C4-2B (cell line): ENCODE results near the gene RAB12.

ENCODE experiments used
- CTCF ChIP-seq: fragments of 450-650 bp; conservative IDR thresholded peaks from 2 replicates; pipeline ENCODE4 v1.5.1; 2017; ENCODE audit warnings: mild to moderate bottlenecking
- ZFX ChIP-seq: fragments of 450-650 bp; IDR thresholded peaks from 2 replicates; pipeline ENCODE4 v1.6.1; 2017

GRCh38 chr18:8673256-8674209, 64.3 kb downstream of the RAB12 start:
- no peak for TF ChIP-seq CTCF
- TF ChIP-seq ZFX = no peak
